ENCODE data around the gene NEIL3. TPM values are rescaled to one million over a fixed set of nuclear protein-coding genes. Genes with fewer than 3 reads are reported as not detected.
A peak's percentile ranks its signal among the peaks of the same experiment; 100 is the strongest.

The NEIL3 gene
- total RNA-seq, 1 donor from 2014 or later = 6.6 TPM

GRCh38 chr4:177288335-177288734 lies 21.3 kb upstream of the NEIL3 start:
- Mint-ChIP-seq H3K4me3 (ENCODE audit: low read depth) (no peak overlapping the region), H3K4me1 (ENCODE audit: low read depth) (peaks cover 12% of the 10 kb centered on the region), H3K27ac (no peak overlapping the region), H3K27me3 (no peaks in the 10 kb centered on the region), H3K36me3 (ENCODE audit: insufficient read depth) (no peaks in the 10 kb centered on the region), H3K9me3 (ENCODE audit: low read depth) (no peaks in the 10 kb centered on the region)
- TF ChIP-seq CTCF (IDR thresholded peaks at IDR 0.05; ENCODE audit: unreplicated experiment) = no peak
- DNase-seq (ENCODE audit: low spot score, unreplicated experiment) = no peak

- Mint-ChIP-seq H3K4me3 (ENCODE audit: low read depth) (no peak overlapping the region), H3K27me3 (no peaks in the 10 kb centered on the region), H3K27ac (no peak overlapping the region), H3K4me1 (ENCODE audit: low read depth) (peaks cover 21% of the 10 kb centered on the region), H3K9me3 (ENCODE audit: low read depth) (no peaks in the 10 kb centered on the region), H3K36me3 (ENCODE audit: insufficient read depth) (no peaks in the 10 kb centered on the region)
- no peak for DNase-seq (ENCODE audit: low spot score, unreplicated experiment)
- no peak for TF ChIP-seq CTCF (IDR thresholded peaks at IDR 0.05; ENCODE audit: unreplicated experiment)
Observed at GRCh38 chr4:177290780-177291179, 18.9 kb upstream of the NEIL3 start.

- H3K27me3 Mint-ChIP-seq = no peaks in the 10 kb centered on the region
- H3K4me1 Mint-ChIP-seq (ENCODE audit: low read depth) = peaks cover 21% of the 10 kb centered on the region
- DNase-seq (ENCODE audit: low spot score, unreplicated experiment) = no peak
- H3K9me3 Mint-ChIP-seq (ENCODE audit: low read depth) = no peaks in the 10 kb centered on the region
- no peak overlapping the region for H3K27ac Mint-ChIP-seq
- H3K36me3 Mint-ChIP-seq (ENCODE audit: insufficient read depth) = no peaks in the 10 kb centered on the region
- no peak for TF ChIP-seq CTCF (IDR thresholded peaks at IDR 0.05; ENCODE audit: unreplicated experiment)
- H3K4me3 Mint-ChIP-seq (ENCODE audit: low read depth) = no peak overlapping the region
Observed at GRCh38 chr4:177292171-177292570, 17.5 kb upstream of the NEIL3 start.

GRCh38 chr4:177293208-177294033 lies 16.3 kb upstream of the NEIL3 start:
- peaks cover 6% of the 10 kb centered on the region for H3K9me3 Mint-ChIP-seq (ENCODE audit: low read depth)
- H3K27ac Mint-ChIP-seq = peak overlapping the region; percentile 25
- no peak for TF ChIP-seq CTCF (IDR thresholded peaks at IDR 0.05; ENCODE audit: unreplicated experiment)
- no peak overlapping the region for H3K4me3 Mint-ChIP-seq (ENCODE audit: low read depth)
- H3K4me1 Mint-ChIP-seq (ENCODE audit: low read depth) = peaks cover 21% of the 10 kb centered on the region
- H3K27me3 Mint-ChIP-seq = no peaks in the 10 kb centered on the region
- no peaks in the 10 kb centered on the region for H3K36me3 Mint-ChIP-seq (ENCODE audit: insufficient read depth)
- no peak for DNase-seq (ENCODE audit: low spot score, unreplicated experiment)

- TF ChIP-seq CTCF (IDR thresholded peaks at IDR 0.05; ENCODE audit: unreplicated experiment) = no peak
- peaks cover 6% of the 10 kb centered on the region for H3K9me3 Mint-ChIP-seq (ENCODE audit: low read depth)
- H3K4me3 Mint-ChIP-seq (ENCODE audit: low read depth) = no peak overlapping the region
- no peak overlapping the region for H3K27ac Mint-ChIP-seq
- H3K36me3 Mint-ChIP-seq (ENCODE audit: insufficient read depth) = no peaks in the 10 kb centered on the region
- H3K27me3 Mint-ChIP-seq = no peaks in the 10 kb centered on the region
- peaks cover 13% of the 10 kb centered on the region for H3K4me1 Mint-ChIP-seq (ENCODE audit: low read depth)
- no peak for DNase-seq (ENCODE audit: low spot score, unreplicated experiment)
Observed at GRCh38 chr4:177297785-177298391, 11.8 kb upstream of the NEIL3 start.

Measured in progenitor cell of endocrine pancreas (in vitro differentiated cells).